Lower leg skin (tissue), 4 donors: Measurements from ENCODE around the gene DEDD. TPM values are rescaled to one million over a fixed set of nuclear protein-coding genes. Genes with fewer than 3 reads are reported as not detected.
"Not testable (repeated sequence)": the region's sequence is repeated elsewhere in the genome, so short reads cannot be mapped to it uniquely, and the experiment has no call there.

ENCODE experiments used
- DNase-seq, 2 donors: peaks; one replicate each; pipeline ENCODE4 v3.0.0-alpha.2; 2019; ENCODE audit warnings: low spot score in 2 of 2
- H3K4me3 ChIP-seq: fragments of 200-600 bp; sonication (generic); 2 replicates; pipeline ENCODE4 v1.5.1; 2017; ENCODE audit warnings: mild to moderate bottlenecking, low read depth; ENCODE audit not compliant: poor library complexity, severe bottlenecking
- CTCF ChIP-seq, 3 donors: fragments of 450-650 bp; IDR thresholded peaks; one replicate each; pipeline ENCODE4 v1.5.1; 2016; ENCODE audit warnings: antibody characterized with exemption in 3 of 3, mild to moderate bottlenecking in 3 of 3, moderate library complexity in 2 of 3
- POLR2A ChIP-seq, 2 donors: fragments of 450-650 bp; IDR thresholded peaks; one replicate each; pipeline ENCODE4 v1.6.1; 2016 to 2017; ENCODE audit warnings: antibody characterized with exemption in 2 of 2, mild to moderate bottlenecking in 1 of 2, moderate library complexity in 1 of 2
- WGBS, 2 donors: methylation state at CpG; one replicate each; pipeline ENCODE4 v1.1.5; 2018; 5-methylcytosine and 5-hydroxymethylcytosine counted together
- intact Hi-C: fragments of 100-400 bp; cut with DNase I; formaldehyde crosslinking; loops from one replicate; pipeline ENCODE4 v1.15.0; 2023; ENCODE audit warnings: low total_unique reads
- total RNA-seq, 4 donors: library from RNA; depleted of rRNA; stranded (reverse); fragments of >200 nt; gene quantifications; one replicate each; pipeline ENCODE4 v1.1.0, GENCODE V29; 2016

The DEDD gene
- total RNA-seq, 4 donors from 2014 or later: 26.6 to 38.2 (median 29.6) TPM

- TF ChIP-seq POLR2A (IDR thresholded peaks at IDR 0.05): no peak
- no peak for TF ChIP-seq CTCF (IDR thresholded peaks at IDR 0.05)
- 60 to 72% methylated on average over 4 of the region's 4 CpGs for WGBS, 2 donors
- intact Hi-C loops: no loop called here
- no peak for DNase-seq
- no peak overlapping the region for H3K4me3 ChIP-seq
Measured at GRCh38 chr1:161121834-161122233, 10.6 kb downstream of the DEDD start.

GRCh38 chr1:161121042-161121650 is 11.3 kb downstream of the DEDD start:
- H3K4me3 ChIP-seq: no peak overlapping the region
- DNase-seq: no peak
- TF ChIP-seq CTCF (IDR thresholded peaks at IDR 0.05) (no peak), POLR2A (IDR thresholded peaks at IDR 0.05) (no peak)
- intact Hi-C loops: no loop called here
- 87 to 90% methylated on average over 3 of the region's 3 CpGs for whole genome bisulfite sequencing, 2 donors

- intact Hi-C loops: no loop called here
- TF ChIP-seq POLR2A (IDR thresholded peaks at IDR 0.05) (no peak), CTCF (IDR thresholded peaks at IDR 0.05) (no peak)
- WGBS, 2 donors: 23 to 35% methylated on average over 10 of the region's 10 CpGs
- DNase-seq: no peak
- H3K4me3 ChIP-seq: no peak overlapping the region
Measured at GRCh38 chr1:161119092-161119903, 13.2 kb downstream of the DEDD start.

- intact Hi-C loops: no loop called here
- 1% methylated on average over 38 to 54 of the region's 58 CpGs for WGBS, 2 donors
- DNase-seq: peak; percentile 77 to 96
- H3K4me3 ChIP-seq: peak within 1 kb of the TSS; percentile 98
- no peak for TF ChIP-seq CTCF (IDR thresholded peaks at IDR 0.05)
- peak in 1 of 2 donors; percentile 67 for TF ChIP-seq POLR2A (IDR thresholded peaks at IDR 0.05)
Measured at GRCh38 chr1:161117759-161118581, 14.5 kb downstream of the DEDD start, which contains the start of the genes NIT1 and PFDN2. Gene NIT1, plus strand, starts transcription at chr1:161118105. Its CDS starts 72 bp downstream, at chr1:161118177. Gene PFDN2, minus strand, starts transcription at chr1:161118037. Its CDS starts 11 bp downstream, at chr1:161118026.

GRCh38 chr1:161115961-161116360 is 16.5 kb downstream of the DEDD start:
- intact Hi-C loops, DNase-seq, H3K4me3 ChIP-seq: not testable (repeated sequence)
- 87 to 89% methylated on average over 6 of the region's 6 CpGs for WGBS, 2 donors
